Type B pancreatic cell (in vitro differentiated cells): ENCODE measurements around the gene ATRIP. TPM values are rescaled to one million over a fixed set of nuclear protein-coding genes. Genes with fewer than 3 reads are reported as not detected.
A peak's percentile ranks its signal among the peaks of the same experiment; 100 is the strongest.
"Not testable (repeated sequence)": the region's sequence is repeated elsewhere in the genome, so short reads cannot be mapped to it uniquely, and the experiment has no call there.

Experiments
- DNase-seq: peaks from one replicate; pipeline ENCODE4 v3.0.0; 2021; ENCODE audit warnings: mixed read lengths; ENCODE audit not compliant: unreplicated experiment; ENCODE audit errors: extremely low spot score
- H3K27ac Mint-ChIP-seq: 2 replicates; pipeline ENCODE4 v1.8.0; 2021; ENCODE audit warnings: mild to moderate bottlenecking, mixed read lengths
- H3K27me3 Mint-ChIP-seq: 2 replicates; pipeline ENCODE4 v1.8.0; 2021; ENCODE audit warnings: mixed read lengths
- H3K36me3 Mint-ChIP-seq: 2 replicates; pipeline ENCODE4 v1.8.0; 2021; ENCODE audit warnings: mixed read lengths
- H3K4me1 Mint-ChIP-seq: one replicate; pipeline ENCODE4 v1.8.0; 2021; ENCODE audit warnings: mixed read lengths; ENCODE audit not compliant: unreplicated experiment
- H3K4me3 Mint-ChIP-seq: 2 replicates; pipeline ENCODE4 v1.8.0; 2021; ENCODE audit warnings: mild to moderate bottlenecking, mixed read lengths
- H3K9me3 Mint-ChIP-seq: 2 replicates; pipeline ENCODE4 v1.8.0; 2021; ENCODE audit warnings: mixed read lengths
- CTCF ChIP-seq: fragments of 200-600 bp; sonication (generic); conservative IDR thresholded peaks from 2 replicates; pipeline ENCODE4 v1.5.0; 2021; ENCODE audit warnings: antibody characterized with exemption, mild to moderate bottlenecking
- total RNA-seq: library from RNA; stranded (reverse); gene quantifications from 2 replicates; pipeline ENCODE4 v1.2.1, GENCODE V29; 2021; ENCODE audit warnings: low replicate concordance

The ATRIP gene
- total RNA-seq, 1 donor from 2014 or later = 16.0 TPM

DNA sequence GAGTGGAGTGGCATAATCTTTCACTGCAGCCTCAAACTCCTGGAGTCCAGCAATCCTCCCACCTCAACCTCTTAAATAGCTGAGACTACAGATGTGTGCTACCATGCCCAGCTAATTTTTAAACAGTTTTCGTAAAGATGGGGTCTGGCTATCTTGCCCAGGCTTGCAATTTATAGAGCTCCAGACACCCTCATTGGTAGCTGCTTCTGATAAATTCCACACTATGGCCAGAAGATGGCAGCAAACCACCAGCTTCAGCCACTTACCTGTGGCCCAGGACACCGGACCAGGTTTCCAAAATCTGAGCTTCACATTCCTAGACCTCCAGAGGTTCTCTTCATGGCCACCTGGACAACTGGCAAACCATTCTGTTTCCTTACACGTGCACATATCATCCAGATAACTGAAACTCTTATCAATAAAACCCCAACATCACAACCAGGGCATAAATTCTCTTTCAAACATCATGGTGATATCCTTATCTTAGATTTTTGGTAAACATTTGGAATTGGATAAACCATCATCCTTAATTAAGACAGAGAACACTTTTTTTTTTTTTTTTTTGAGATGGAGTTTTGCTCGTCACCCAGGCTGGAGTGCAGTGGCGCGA, 45.6 kb upstream of the ATRIP start:
- Mint-ChIP-seq H3K4me1 (peaks cover 5% of the 10 kb centered on the region), H3K36me3 (no peaks in the 10 kb centered on the region), H3K9me3 (no peaks in the 10 kb centered on the region), H3K27ac (peak overlapping the region; percentile 84), H3K27me3 (peaks cover under 1% of the 10 kb centered on the region), H3K4me3 (no peak overlapping the region)
- DNase-seq = peak; percentile 56
- TF ChIP-seq CTCF = peak; percentile 90

DNA sequence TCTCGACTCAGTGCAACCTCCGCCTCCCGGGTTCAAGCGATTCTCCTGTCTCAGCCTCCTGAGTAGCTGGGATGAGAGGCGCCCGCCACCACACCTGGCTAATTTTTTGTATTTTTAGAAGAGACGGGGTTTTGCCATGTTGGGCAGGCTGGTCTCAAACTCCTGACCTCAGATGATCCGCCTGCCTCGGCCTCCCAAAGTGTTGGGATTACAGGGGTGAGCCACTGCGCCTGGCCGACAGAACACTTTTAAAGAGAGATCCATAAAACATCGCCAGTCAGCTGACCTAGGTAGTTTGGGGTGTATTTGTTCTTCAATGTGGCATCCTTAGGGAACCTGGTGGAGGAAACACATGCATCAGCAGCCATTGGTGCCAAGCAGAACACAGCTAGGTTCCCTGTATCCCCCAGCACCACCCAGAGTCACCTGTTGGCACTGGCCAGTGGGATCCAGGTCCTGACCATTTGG, 45.1 kb upstream of the ATRIP start:
- not testable (repeated sequence) for H3K9me3 Mint-ChIP-seq, H3K27ac Mint-ChIP-seq, H3K4me1 Mint-ChIP-seq, DNase-seq, H3K4me3 Mint-ChIP-seq, H3K36me3 Mint-ChIP-seq, H3K27me3 Mint-ChIP-seq

DNA sequence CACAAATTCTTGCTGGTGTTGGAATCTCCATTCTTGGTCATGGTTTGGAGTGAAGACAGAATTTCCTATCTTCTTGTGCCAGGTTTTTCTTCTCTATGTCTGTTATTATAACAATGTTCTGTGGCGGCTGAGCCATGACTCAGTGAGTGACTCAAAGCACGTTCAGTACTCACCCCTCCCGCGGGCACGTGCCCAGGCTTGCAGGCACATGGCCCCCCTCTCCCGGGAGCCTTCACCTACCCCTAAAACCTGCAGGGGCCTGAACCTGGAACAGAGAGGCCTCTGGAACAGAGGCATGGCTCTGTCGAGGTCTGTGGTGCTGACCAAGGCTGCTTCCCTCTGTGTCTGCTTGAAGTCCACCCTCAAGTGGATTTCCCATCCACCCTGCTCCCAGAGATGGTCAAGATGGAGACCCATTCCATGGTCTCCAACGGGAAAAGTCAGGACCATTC, 44.2 kb upstream of the ATRIP start:
- Mint-ChIP-seq H3K9me3 (no peaks in the 10 kb centered on the region), H3K36me3 (peaks cover 7% of the 10 kb centered on the region), H3K4me1 (peaks cover 5% of the 10 kb centered on the region), H3K4me3 (no peak overlapping the region), H3K27me3 (no peaks in the 10 kb centered on the region), H3K27ac (peak overlapping the region; percentile 78)
- no peak for TF ChIP-seq CTCF
- peak; percentile 56 for DNase-seq

- H3K4me1 Mint-ChIP-seq = peaks cover 5% of the 10 kb centered on the region
- DNase-seq = peak; percentile 44
- H3K27me3 Mint-ChIP-seq = no peaks in the 10 kb centered on the region
- peak overlapping the region; percentile 78 for H3K27ac Mint-ChIP-seq
- no peak for TF ChIP-seq CTCF
- H3K4me3 Mint-ChIP-seq = no peak overlapping the region
- H3K36me3 Mint-ChIP-seq = peaks cover 7% of the 10 kb centered on the region
- no peaks in the 10 kb centered on the region for H3K9me3 Mint-ChIP-seq
Measured at GRCh38 chr3:48402907-48403306, 43.6 kb upstream of the ATRIP start.

DNA sequence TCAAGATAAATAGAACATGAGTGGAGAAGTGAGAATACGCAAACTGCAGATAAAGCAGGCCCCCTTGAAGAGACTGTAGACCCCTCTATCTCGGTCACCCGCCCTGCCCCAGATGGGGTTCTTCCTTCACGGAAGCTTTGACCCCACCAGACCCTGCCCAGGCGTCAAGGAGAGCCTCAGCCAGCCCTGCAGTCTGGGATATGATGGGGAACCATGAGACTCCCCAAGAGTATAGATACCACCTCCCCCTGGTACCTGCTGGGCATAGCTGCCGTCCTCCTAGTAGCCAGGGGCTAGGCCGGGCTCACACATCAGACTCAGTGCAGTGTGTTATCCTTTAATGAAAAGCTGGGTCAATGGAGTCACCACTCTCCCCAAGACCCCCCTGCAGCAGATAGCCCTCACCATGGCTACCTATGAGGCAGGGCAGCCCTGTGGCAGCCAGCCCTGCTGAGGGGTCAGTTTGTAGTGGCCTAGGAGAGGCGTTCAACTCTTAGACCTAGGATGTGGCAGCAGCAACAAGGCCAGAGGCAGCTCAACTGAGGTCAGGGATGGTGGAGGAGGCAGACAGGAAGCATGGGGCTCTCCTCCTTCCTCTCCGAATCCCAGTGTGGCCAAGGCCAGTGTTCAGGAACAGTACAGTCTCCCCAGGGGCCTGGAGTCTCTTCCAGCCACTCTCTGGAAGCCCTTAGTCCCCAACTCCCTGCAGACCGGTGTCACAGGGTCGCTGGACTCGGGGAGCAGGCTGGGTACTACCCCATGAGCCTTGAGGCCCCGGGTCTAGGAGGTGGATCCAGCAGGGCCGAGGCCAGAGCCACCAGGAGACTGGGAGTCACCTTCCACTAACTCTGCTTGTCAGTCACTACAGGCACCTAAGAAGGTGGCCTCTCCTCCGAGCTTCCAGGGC, 42.8 kb upstream of the ATRIP start:
- no peak for TF ChIP-seq CTCF
- DNase-seq = peak; percentile 60
- H3K27me3 Mint-ChIP-seq = no peaks in the 10 kb centered on the region
- peaks cover 5% of the 10 kb centered on the region for H3K4me1 Mint-ChIP-seq
- H3K27ac Mint-ChIP-seq = peak overlapping the region; percentile 78
- H3K36me3 Mint-ChIP-seq = peaks cover 12% of the 10 kb centered on the region
- no peak overlapping the region for H3K4me3 Mint-ChIP-seq
- no peaks in the 10 kb centered on the region for H3K9me3 Mint-ChIP-seq
